AG09319 (cell line): ENCODE results near the gene ZIC4.

Experiments used
- DNase-seq: peaks from one replicate; pipeline ENCODE4 v3.0.0-alpha.2; 2010; ENCODE audit warnings: low read depth; ENCODE audit errors: extremely low read depth
- TF ChIP-seq, protein P1 (sequence below): IDR thresholded peaks from 2 replicates; pipeline ENCODE4 v1.5.1; 2011; ENCODE audit warnings: low read depth, mild to moderate bottlenecking, inconsistent platforms, low read length, moderate library complexity

ZIC4 gene

GRCh38 chr3:147358144-147358992 lies 48.0 kb downstream of the ZIC4 start:
- TF ChIP-seq, protein P1, sequence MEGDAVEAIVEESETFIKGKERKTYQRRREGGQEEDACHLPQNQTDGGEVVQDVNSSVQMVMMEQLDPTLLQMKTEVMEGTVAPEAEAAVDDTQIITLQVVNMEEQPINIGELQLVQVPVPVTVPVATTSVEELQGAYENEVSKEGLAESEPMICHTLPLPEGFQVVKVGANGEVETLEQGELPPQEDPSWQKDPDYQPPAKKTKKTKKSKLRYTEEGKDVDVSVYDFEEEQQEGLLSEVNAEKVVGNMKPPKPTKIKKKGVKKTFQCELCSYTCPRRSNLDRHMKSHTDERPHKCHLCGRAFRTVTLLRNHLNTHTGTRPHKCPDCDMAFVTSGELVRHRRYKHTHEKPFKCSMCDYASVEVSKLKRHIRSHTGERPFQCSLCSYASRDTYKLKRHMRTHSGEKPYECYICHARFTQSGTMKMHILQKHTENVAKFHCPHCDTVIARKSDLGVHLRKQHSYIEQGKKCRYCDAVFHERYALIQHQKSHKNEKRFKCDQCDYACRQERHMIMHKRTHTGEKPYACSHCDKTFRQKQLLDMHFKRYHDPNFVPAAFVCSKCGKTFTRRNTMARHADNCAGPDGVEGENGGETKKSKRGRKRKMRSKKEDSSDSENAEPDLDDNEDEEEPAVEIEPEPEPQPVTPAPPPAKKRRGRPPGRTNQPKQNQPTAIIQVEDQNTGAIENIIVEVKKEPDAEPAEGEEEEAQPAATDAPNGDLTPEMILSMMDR: no peak
- DNase-seq: no peak

- TF ChIP-seq, protein P1: no peak
- no peak for DNase-seq
Measured at GRCh38 chr3:147356909-147357900, 49.1 kb downstream of the ZIC4 start.

DNA sequence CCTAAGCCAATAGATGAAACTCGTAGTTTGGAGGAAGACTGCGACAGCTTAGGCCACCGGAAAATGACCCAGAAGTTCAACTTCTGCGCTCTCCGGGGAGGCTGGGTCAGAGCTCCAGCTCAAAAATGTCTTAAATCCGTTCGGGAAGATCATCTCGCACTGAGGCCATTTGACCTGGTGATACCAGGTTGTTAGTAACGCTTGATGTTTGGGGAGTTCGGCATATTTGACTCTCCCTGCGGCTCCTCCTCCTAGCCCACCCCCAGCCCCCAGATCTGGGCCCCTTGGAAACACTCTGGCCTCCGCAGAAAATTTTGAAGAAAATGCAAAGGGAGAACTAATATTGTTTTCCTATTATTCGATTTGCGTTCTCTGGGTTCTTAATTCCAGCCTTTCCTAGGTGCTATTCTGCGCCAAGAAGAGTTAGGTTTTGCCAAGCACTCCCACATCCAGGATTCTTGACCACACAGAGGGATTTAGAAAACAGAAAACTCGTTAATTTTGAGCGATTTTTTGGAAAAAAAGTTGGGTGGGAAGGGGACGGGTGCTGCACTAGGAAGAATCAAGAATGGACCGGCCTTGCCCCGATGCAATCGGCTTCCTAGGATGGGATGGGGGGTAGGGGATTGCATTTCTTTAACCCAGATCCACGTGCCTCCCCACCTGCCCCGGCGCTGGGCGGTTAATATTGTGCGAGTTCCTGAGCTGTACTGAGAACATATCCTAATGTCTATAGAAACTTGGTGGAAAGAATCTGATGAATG lies 50.0 kb downstream of the ZIC4 start:
- DNase-seq: no peak
- TF ChIP-seq, protein P1: no peak

DNA sequence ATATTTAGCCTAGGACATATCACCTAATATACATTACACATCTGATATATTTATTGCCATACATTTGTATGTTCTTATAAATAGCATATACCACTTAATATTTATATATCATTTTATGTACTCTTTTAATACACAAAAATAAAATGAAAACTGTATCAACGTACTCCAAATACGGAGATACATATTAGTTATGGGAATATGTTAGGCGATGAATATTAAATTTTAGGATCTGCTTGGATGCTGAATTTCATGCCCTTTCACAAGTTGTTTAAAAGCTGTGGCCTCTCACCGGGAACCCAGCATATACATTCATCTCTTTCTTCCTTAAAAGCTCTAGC lies 50.6 kb downstream of the ZIC4 start:
- TF ChIP-seq, protein P1: no peak

DNA sequence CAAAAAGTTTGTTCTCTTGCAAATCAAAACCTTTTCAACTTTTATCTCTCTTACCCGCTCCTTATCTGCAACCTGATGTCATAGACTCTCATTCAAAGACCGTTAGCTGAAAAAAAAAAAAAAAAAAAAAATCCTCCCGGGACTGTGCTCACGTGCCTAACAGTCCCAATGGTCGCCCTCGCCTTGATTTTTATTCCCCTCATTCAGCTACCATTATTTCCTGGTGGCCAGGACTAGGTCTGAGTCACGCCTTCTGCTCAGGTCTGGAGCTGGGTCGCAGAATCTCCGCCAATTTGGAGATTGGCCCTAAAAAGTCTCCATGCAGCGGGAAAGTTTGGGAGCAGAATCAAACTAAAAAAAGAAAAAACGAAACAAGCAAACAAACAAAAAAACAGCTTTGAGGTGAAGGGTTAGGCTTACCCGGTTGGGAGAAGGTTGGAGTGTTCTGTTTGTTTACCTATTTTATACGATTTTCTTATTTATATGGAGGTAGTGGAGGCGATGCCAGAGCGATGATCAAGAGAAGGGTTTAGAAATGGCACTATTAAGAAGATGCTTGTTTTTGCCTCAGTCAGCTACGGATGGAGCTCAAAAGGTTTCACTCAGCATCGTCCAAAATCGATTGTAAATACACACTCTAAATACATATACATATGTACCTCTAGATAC lies 51.1 kb downstream of the ZIC4 start:
- DNase-seq: no peak
- TF ChIP-seq, protein P1: no peak

More for the DNA sequence above, 50.6 kb downstream of the ZIC4 start:
- DNase-seq: no peak

- TF ChIP-seq, protein P1: no peak
- DNase-seq: no peak
Measured at GRCh38 chr3:147354623-147355022, 51.7 kb downstream of the ZIC4 start.
